Measurements from ENCODE around the gene DIP2C.
"Not testable (repeated sequence)": the region's sequence is repeated elsewhere in the genome, so short reads cannot be mapped to it uniquely, and the experiment has no call there.

The DIP2C gene

DNA sequence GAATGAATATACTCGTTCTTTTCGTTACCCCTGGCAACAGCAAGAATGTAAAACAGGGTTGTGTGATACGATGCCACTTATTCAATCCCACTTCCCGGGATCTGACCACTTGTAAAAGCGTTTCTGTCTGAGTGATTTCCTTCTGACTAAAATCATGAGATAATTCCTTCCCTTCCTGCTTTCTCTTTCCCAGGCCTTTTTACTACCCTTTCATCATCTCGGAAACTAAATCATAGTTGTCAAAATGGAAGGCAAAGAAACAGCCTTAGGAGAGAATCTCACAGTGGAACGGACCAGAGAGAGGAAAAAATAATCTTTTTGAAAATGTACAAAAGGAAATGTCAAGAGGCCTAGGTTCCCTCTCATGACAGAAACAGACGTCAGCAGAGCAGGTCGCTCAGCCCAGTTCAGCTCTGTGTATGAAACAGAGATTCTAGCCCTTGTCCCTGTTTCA, 29.8 kb downstream of the DIP2C start:
- DNase-seq, result peak; percentile 42

- not testable (repeated sequence) for DNase-seq
Observed at GRCh38 chr10:657816-658350, 31.6 kb downstream of the DIP2C start.

GRCh38 chr10:656883-657282, 32.6 kb downstream of the DIP2C start:
- no peak for DNase-seq

- DNase-seq, result no peak
Observed at GRCh38 chr10:655184-655583, 34.3 kb downstream of the DIP2C start.

DNA sequence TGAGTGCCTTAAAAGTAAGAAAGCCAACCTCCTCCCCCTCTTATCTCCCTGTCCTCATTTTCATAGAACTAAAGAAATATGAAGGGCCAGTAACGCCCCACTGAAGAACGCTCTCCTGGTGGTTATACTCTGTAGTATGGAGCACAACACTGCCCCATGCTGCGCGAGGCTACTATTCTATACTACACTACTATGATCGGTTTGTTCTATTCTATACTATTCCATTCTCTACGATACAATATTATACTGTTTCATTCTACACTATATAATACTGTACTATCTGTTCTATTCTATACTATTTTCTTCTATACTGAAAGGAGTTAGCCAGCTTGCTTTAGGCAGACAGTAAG, 34.8 kb downstream of the DIP2C start:
- DNase-seq, result no peak

GRCh38 chr10:653991-654646, 35.3 kb downstream of the DIP2C start:
- DNase-seq, result no peak

DNA sequence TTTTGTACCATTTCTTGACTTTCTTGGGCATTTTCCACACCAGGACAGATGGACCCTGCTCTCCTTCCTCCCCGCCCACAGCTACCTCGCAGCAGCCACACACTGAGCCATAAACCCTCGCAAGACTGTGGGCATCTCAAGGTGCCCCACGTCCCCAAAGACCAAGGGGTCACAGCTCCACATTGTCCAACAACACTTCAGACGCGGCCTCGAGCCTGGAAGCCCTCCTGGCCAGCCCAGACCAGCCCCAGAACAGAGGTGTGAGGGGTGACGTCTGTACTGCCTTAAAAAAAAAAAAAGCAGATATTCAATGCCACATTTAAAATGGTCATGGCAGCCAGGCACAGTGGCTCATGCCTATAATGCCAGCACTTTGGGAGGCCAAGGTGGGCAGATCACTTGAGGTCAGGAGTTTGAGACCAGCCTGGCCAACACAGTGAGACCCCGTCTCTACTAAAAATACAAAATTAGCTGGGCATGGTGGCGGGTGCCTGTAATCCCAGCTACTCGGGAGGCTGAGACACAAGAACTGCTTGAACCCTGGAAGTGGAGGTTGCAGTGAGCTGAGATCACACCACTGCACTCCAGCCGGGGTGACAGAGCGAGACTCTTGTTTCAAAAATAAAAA, 36.5 kb downstream of the DIP2C start:
- DNase-seq, result not testable (repeated sequence)

- no peak for DNase-seq
Observed at GRCh38 chr10:652233-652632, 37.2 kb downstream of the DIP2C start.

- no peak for DNase-seq
Observed at GRCh38 chr10:651692-652091, 37.8 kb downstream of the DIP2C start.

GRCh38 chr10:650886-651615, 38.4 kb downstream of the DIP2C start:
- no peak for DNase-seq

DNA sequence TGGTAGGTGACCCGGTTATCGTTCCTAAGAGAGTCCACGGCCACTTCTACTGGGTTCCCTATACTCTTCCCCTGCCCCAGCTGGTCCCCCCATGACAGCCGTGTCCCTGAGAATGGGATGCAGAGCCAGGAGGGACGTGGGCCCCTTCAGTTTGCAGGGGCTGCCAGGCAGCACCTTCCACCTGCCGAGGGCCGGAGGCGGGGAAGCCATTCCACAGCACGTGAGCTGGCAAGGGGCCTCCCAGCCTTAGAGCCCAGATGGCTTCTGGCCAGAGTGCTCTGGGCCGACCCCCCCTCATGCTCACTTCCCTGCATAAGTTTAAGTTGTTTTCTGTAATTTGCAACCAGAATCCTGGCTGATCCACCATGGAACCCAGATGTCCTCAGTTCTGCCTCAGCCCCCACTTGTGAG, 39.0 kb downstream of the DIP2C start:
- DNase-seq, result no peak

DNA sequence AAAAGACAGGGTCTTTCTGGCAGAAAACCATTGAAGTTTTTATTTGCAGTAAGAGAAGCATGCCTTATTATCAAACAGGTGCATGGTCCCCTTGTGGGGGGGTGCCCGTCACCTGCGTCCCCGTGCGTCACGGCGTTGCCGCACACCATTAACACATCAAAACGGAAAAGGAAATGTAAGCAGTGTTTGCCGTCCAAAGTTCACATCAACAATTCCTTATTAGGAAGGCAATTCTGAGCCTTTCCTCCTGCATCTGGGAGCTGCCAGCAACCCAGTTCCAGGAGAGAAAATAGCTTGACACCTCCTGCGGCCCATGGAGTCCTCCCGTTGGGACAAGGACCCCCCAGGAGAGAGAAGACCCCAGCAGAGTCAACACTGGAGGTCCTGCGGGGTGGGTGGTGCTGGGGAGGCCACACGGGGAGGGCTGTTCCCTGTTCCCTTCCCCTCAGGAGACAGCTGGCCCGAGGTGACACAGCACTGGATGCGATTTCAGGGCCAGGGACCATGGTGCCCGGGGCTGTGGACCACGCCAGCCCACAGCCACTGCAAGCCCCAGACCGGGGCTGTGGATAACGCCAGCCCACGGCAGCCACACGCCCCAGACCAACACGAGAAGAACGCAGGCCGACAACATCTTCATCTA, 39.5 kb downstream of the DIP2C start:
- no peak for DNase-seq

DNA sequence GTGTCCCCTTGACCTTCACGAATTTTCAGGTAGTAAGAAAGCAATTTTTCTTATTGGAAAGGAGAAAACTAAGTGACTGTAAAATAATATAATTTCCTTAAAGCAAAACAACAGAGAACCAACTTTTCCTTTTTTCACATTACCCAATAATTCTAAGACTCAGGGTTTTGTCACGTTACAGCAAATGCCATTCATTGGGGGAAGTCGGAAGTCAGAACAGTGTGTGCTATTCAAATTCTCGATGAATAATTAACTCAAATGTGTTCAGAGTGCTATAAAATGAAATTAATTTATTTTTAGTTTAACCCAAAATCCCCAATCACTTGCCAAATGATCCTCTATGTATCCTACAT, 40.0 kb downstream of the DIP2C start:
- no peak for DNase-seq

- not testable (repeated sequence) for DNase-seq
Observed at GRCh38 chr10:647019-647418, 42.4 kb downstream of the DIP2C start.

DNA sequence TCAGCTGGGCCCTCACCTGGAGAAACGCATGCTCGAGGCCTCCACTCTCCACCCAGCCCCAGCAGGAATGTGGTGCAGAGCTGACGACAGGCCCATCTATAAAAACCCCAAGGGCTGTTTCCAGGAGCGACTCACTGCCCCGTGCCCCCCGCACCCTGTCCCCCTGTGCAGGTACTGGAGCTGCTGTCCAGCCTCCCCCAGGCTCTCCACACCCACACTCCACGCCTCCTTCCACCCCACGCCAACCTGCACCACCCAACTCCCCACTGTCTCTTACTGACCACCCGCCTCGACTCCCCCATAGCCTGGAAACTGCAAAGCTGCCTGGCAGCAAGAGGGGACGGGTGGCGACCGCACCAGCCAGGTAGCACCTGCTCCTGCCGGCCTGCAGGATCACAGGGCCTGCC, 43.3 kb downstream of the DIP2C start:
- no peak for DNase-seq

DNA sequence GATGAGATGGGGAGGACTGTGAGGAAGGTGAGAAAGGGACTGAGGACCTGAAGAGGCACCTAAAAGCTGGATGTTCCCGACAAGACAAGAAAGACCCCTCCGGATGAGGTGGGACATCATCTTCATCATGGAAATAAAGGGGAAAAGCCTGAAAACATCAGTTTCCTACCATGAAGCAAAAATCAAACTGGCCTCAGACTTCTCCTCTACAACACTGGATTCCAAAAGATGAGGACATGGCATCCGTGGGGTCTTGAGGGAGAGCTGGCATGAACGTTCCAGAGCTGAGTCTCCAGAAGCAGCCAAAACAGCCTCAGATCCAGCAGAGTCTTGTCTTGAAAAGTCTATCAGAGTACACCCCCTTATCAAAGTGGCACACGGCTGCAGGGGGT, 44.5 kb downstream of the DIP2C start:
- no peak for DNase-seq

- no peak for DNase-seq
Observed at GRCh38 chr10:644076-644942, 45.2 kb downstream of the DIP2C start.

DNA sequence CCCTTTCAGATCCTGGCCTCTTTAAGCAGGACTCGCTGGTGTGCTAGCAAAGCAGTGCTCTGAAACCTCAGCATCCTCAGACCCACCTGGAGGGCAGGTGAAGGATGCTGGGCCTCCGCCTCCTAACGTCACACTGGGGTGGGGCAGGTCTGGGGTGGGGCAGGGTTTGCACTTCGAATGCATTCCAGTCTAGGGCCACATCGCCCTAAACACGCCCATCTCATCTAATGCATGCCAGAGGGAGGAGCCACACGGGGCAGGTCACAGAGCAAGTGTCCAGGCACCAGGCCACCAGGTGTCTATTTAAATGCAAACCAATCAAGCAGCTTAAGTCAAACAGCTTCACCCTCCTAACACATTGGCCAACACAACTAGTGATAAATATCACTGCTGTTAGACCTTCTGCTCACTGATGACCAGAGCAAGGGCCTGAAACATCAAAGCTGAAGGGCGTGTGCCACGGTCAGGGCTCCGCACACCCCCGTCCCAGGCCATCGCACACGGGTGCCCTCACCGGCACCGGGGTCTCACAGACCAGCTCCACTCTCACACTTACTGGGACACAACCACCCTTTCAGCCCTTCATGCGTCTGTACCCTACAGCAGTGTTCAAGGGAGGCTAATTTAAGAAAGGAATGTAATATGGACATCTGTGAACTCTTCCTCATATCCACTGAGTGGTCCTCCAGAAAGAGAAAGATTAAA, 47.1 kb downstream of the DIP2C start:
- no peak for DNase-seq

- DNase-seq, result no peak
Observed at GRCh38 chr10:641149-642010, 48.1 kb downstream of the DIP2C start.

GRCh38 chr10:640673-641045, 48.8 kb downstream of the DIP2C start:
- no peak for DNase-seq

Data from HCEC 1CT (cell line).